K562 (cell line): ENCODE results near the gene RNF32. TPM values are rescaled to one million over a fixed set of nuclear protein-coding genes. Genes with fewer than 3 reads are reported as not detected.

Experiments
- ATAC-seq: fragments of 200-7000 bp; cut with Tn5 transposase; 3 replicates; pipeline ENCODE4 v1.9.1; 2020; ENCODE audit warnings: moderate library complexity
- BruUV-seq: library from RNA; stranded (reverse); fragments of 400-500 nt; replicated peaks from 2 replicates; lab custom pipeline; 2021; lab: Mats Ljungman, UMichigan
- CTCF ChIA-PET: fragments of 300-600 bp; formaldehyde crosslinking; extraction: SDS; loops from one replicate; lab custom pipeline; 2021; ENCODE audit warnings: low intra/inter-chr PET ratio; lab: Yijun Ruan, JAX
- POLR2A ChIA-PET: fragments of 300-600, 350-650 bp; sonication (Branson Sonifier 250); formaldehyde crosslinking; extraction: SDS; loops from one replicate; lab custom pipeline; 2021; ENCODE audit warnings: antibody characterized with exemption, inconsistent platforms; lab: Yijun Ruan, JAX
- DNase-seq, 4 experiments: peaks; one replicate each; pipeline versions ENCODE4 v3.0.0 to v3.0.0-alpha.2; 2011 to 2018; ENCODE audit warnings: low spot score in 3 of 4, mixed read lengths in 3 of 4; ENCODE audit errors: extremely low read depth in 1 of 4
- FAIRE-seq: peaks from 2 replicates; lab custom pipeline; 2011; peaks lifted over from hg19 to GRCh38; lab: Jason Lieb, UNC
- H2AFZ ChIP-seq: 2 replicates; pipeline ENCODE4 v1.6.0; 2011; ENCODE audit warnings: low read depth, low read length, control low read depth, inconsistent platforms
- H3K27ac ChIP-seq: fragments of 200-600 bp; 3 replicates; pipeline ENCODE4 v1.8.0; 2011; ENCODE audit warnings: low read depth, mild to moderate bottlenecking, control low read depth, inconsistent platforms, low read length, moderate library complexity, mixed read lengths; ENCODE audit errors: extremely low read depth
- H3K27me3 ChIP-seq, 2 experiments: fragments of 300-600 bp in 1 of 2; 2 replicates in 1 of 2; 3 replicates in 1 of 2; pipeline versions ENCODE4 v1.6.0 to v1.8.0; 2011; ENCODE audit warnings: inconsistent platforms in 2 of 2, low read length in 2 of 2, mild to moderate bottlenecking in 1 of 2, mixed read lengths in 1 of 2, moderate library complexity in 1 of 2; ENCODE audit not compliant: control insufficient read depth in 2 of 2, insufficient read depth in 2 of 2
- H3K36me3 ChIP-seq: fragments of 300-600 bp; 3 replicates; pipeline ENCODE4 v1.8.0; 2011; ENCODE audit warnings: mild to moderate bottlenecking, low read length, inconsistent platforms; ENCODE audit not compliant: control insufficient read depth, insufficient read depth
- H3K4me1 ChIP-seq, 2 experiments: fragments of 200-600 bp in 1 of 2; replicated peaks in 1 of 2; 2 replicates in 1 of 2; 3 replicates in 1 of 2; pipeline versions ENCODE4 v1.5.1 to v1.8.0; 2011; ENCODE audit warnings: inconsistent platforms in 2 of 2, low read length in 2 of 2, mild to moderate bottlenecking in 1 of 2, mixed read lengths in 1 of 2, moderate library complexity in 1 of 2; ENCODE audit not compliant: control insufficient read depth in 2 of 2, insufficient read depth in 2 of 2
- H3K4me2 ChIP-seq: 2 replicates; pipeline ENCODE4 v1.6.1; 2011; ENCODE audit warnings: low read length, control low read depth, inconsistent platforms, mixed read lengths; ENCODE audit not compliant: insufficient read depth
- H3K4me3 ChIP-seq: fragments of 200-600 bp; sonication (generic), shearing (Covaris generic); 2 replicates; pipeline ENCODE4 v1.5.1; 2016; ENCODE audit warnings: control low read depth, inconsistent platforms
- H3K79me2 ChIP-seq: fragments of 200-600 bp; 3 replicates; pipeline ENCODE4 v1.8.0; 2011; ENCODE audit warnings: low read length, inconsistent platforms; ENCODE audit not compliant: control insufficient read depth, insufficient read depth
- H3K9ac ChIP-seq, 2 experiments: 2 replicates each; pipeline versions ENCODE4 v1.6.0 to v1.6.1; 2011; ENCODE audit warnings: low read depth in 2 of 2, low read length in 2 of 2, control low read depth in 1 of 2, inconsistent platforms in 1 of 2, mild to moderate bottlenecking in 1 of 2, mixed read lengths in 1 of 2; ENCODE audit not compliant: insufficient read depth in 1 of 2
- H3K9me1 ChIP-seq: one replicate; pipeline ENCODE4 v1.6.0; 2011; ENCODE audit warnings: inconsistent platforms, mild to moderate bottlenecking, low read length, moderate library complexity; ENCODE audit not compliant: control insufficient read depth, insufficient read depth
- H3K9me3 ChIP-seq: replicated peaks from 2 replicates; pipeline ENCODE4 v1.5.1; 2011; ENCODE audit warnings: low read depth, low read length, inconsistent platforms; ENCODE audit not compliant: control insufficient read depth, insufficient read depth
- H4K20me1 ChIP-seq: replicated peaks from 2 replicates; pipeline ENCODE4 v1.6.1; 2011; ENCODE audit warnings: low read length, inconsistent platforms, mixed read lengths; ENCODE audit not compliant: control insufficient read depth, insufficient read depth
- IRF1 ChIP-seq: sonication (generic); formaldehyde crosslinking; IDR thresholded peaks from 2 replicates; pipeline ENCODE4 v1.8.0; 2022; ENCODE audit warnings: missing genetic modification reagents, mild to moderate bottlenecking, borderline replicate concordance
- RBM14 ChIP-seq: fragments of 200-400 bp; formaldehyde crosslinking; IDR thresholded peaks from 2 replicates; pipeline ENCODE4 v1.6.1; 2018; ENCODE audit warnings: low read depth, mild to moderate bottlenecking, low read length, moderate library complexity, borderline replicate concordance; ENCODE audit not compliant: insufficient read depth
- SMARCA4 ChIP-seq: fragments of 450-650 bp; IDR thresholded peaks from 2 replicates; pipeline ENCODE4 v1.6.1; 2016
- ZC3H8 ChIP-seq: fragments of 450-650 bp; IDR thresholded peaks from 2 replicates; pipeline ENCODE4 v1.6.1; 2017
- ZNF277 ChIP-seq: fragments of 250-450 bp; sonication (Bioruptor Pico); IDR thresholded peaks from 2 replicates; pipeline ENCODE4 v1.8.0; 2022; ENCODE audit warnings: inconsistent platforms, mild to moderate bottlenecking, moderate library complexity, borderline replicate concordance
- WGBS: fragments of 100-300 bp; shearing (Covaris generic); methylation state at CpG from one replicate; pipeline ENCODE4 v1.1.6; 2016; ENCODE audit warnings: low coverage, mixed read lengths; ENCODE audit not compliant: insufficient coverage; ENCODE audit errors: missing lambda C conversion rate; 5-methylcytosine and 5-hydroxymethylcytosine counted together
- in situ Hi-C: fragments of 300-500 bp; cut with MboI; formaldehyde crosslinking; loops from 4 replicates; pipeline ENCODE4 v1.15.0; 2018; ENCODE audit warnings: inconsistent platforms, mixed read lengths
- intact Hi-C: fragments of 100-400 bp; cut with micrococcal nuclease; formaldehyde crosslinking; loops from 2 replicates; pipeline ENCODE4 v1.14.2; 2022
- polyA plus RNA-seq, 8 experiments: library from polyadenylated mRNA; depleted of rRNA in 4 of 8; stranded (reverse) in 5 of 8; unstranded in 3 of 8; fragments of >200 nt; fragmentation: Nextera tagmentation in 2 of 8; fragmentation: Illumina TruSeq in 1 of 8; extraction: Ambion mirVana in 2 of 8; extraction: Trizol in 1 of 8; gene quantifications; 2 replicates each; pipeline versions ENCODE4 v1.2.1 to v1.2.3, GENCODE V29; 2011 to 2014; ENCODE audit warnings: inconsistent platforms in 1 of 8, missing spikeins in 1 of 8
- total RNA-seq, 7 experiments: library from RNA; depleted of rRNA in 6 of 7; stranded (reverse); fragments of >200 nt in 6 of 7; fragmentation: Illumina TruSeq in 2 of 7; extraction: Trizol in 2 of 7; gene quantifications; 2 replicates each; pipeline versions ENCODE4 v1.2.1 to v1.2.3, GENCODE V29; 2011 to 2021; ENCODE audit warnings: low replicate concordance in 1 of 7

Gene RNF32
- total and polyA plus RNA-seq, 9 of the 15 experiments (the other 6 are each of a cell fraction or from before 2014, with no cell fraction given), result 2.6 to 7.0 (median 4.6) TPM

- TF ChIP-seq IRF1 (CRISPR knock-in tag) (no peak), SMARCA4 (no peak), ZC3H8 (no peak), RBM14 (no peak), ZNF277 (CRISPR knock-in tag) (no peak)
- H2AFZ ChIP-seq, result no peak overlapping the region
- H4K20me1 ChIP-seq, result no peaks in the 10 kb centered on the region
- POLR2A ChIA-PET, result interaction anchor here (0.5 to 1.7 kb wide), 4 partner anchors 11 to 17 kb away, joined by 3 to 9 read pairs (median 4); no protein-coding TSS in a partner anchor
- no peak overlapping the region for H3K4me2 ChIP-seq
- CTCF ChIA-PET, result no interaction called here
- no TSS peak for BruUV-seq
- no peak for FAIRE-seq
- in situ Hi-C loops, result no loop called here
- H3K79me2 ChIP-seq, result no peaks in the 10 kb centered on the region
- DNase-seq, result no peak
- no peak overlapping the region for H3K4me3 ChIP-seq
- intact Hi-C loops, result no loop called here
- WGBS, result 28% methylated on average over 7 of the region's 7 CpGs
- ATAC-seq, result peak; percentile 71
- no peak overlapping the region for H3K9ac ChIP-seq
- no peak overlapping the region for H3K27ac ChIP-seq
- H3K36me3 ChIP-seq, result no peaks in the 10 kb centered on the region
- peaks cover 7% of the 10 kb centered on the region; the same call in 1 of the 2 replicates for H3K9me3 ChIP-seq
- no peaks in the 10 kb centered on the region for H3K4me1 ChIP-seq
- H3K27me3 ChIP-seq, result no peaks in the 10 kb centered on the region
- no peaks in the 10 kb centered on the region for H3K9me1 ChIP-seq
These were observed 14.2 kb upstream of the RNF32 start for GRCh38 chr7:156626220-156626895.
